Activated naive CD8-positive, alpha-beta T cell treated with anti-CD3 and anti-CD28 coated beads, Interleukin-2, amount 50 U/mL, for 24 hours (primary cell): ENCODE results near the gene HOOK1.
"Not testable (repeated sequence)": the region's sequence is repeated elsewhere in the genome, so short reads cannot be mapped to it uniquely, and the experiment has no call there.

Experiments used
- ATAC-seq: fragments of 150-1000 bp; cut with Tn5 transposase; one replicate; pipeline ENCODE4 v1.10.0; 2021
- DNase-seq: peaks from one replicate; pipeline ENCODE4 v3.0.0; 2021
- H3K27ac Mint-ChIP-seq: one replicate; pipeline ENCODE4 v1.8.0; 2021; ENCODE audit warnings: mild to moderate bottlenecking, mixed read lengths
- H3K27me3 Mint-ChIP-seq: one replicate; pipeline ENCODE4 v1.8.0; 2021; ENCODE audit warnings: mixed read lengths
- H3K36me3 Mint-ChIP-seq: one replicate; pipeline ENCODE4 v1.8.0; 2021; ENCODE audit warnings: low read depth, mixed read lengths
- H3K4me1 Mint-ChIP-seq: one replicate; pipeline ENCODE4 v1.8.0; 2021; ENCODE audit warnings: mixed read lengths
- H3K4me3 Mint-ChIP-seq: one replicate; pipeline ENCODE4 v1.8.0; 2021; ENCODE audit warnings: mild to moderate bottlenecking, moderate library complexity, mixed read lengths
- H3K9me3 Mint-ChIP-seq: one replicate; pipeline ENCODE4 v1.8.0; 2021; ENCODE audit warnings: mixed read lengths

The HOOK1 gene

GRCh38 chr1:59804301-59804700, 10.4 kb upstream of the HOOK1 start:
- no peak overlapping the region for H3K4me3 Mint-ChIP-seq
- no peaks in the 10 kb centered on the region for H3K36me3 Mint-ChIP-seq
- DNase-seq: no peak
- no peaks in the 10 kb centered on the region for H3K9me3 Mint-ChIP-seq
- H3K27ac Mint-ChIP-seq: no peak overlapping the region
- H3K4me1 Mint-ChIP-seq: no peaks in the 10 kb centered on the region
- no peak for ATAC-seq
- H3K27me3 Mint-ChIP-seq: peaks cover 6% of the 10 kb centered on the region

GRCh38 chr1:59805554-59805953, 9.2 kb upstream of the HOOK1 start:
- ATAC-seq (no peak), DNase-seq (no peak)
- no peaks in the 10 kb centered on the region for H3K9me3 Mint-ChIP-seq
- H3K27me3 Mint-ChIP-seq: peaks cover 8% of the 10 kb centered on the region
- H3K36me3 Mint-ChIP-seq: no peaks in the 10 kb centered on the region
- no peak overlapping the region for H3K4me3 Mint-ChIP-seq
- H3K4me1 Mint-ChIP-seq: no peaks in the 10 kb centered on the region
- H3K27ac Mint-ChIP-seq: no peak overlapping the region

GRCh38 chr1:59814180-59814900, 409 bp upstream of the HOOK1 start:
- ATAC-seq (peak; percentile 94), DNase-seq (peak; percentile 77)
- peaks cover 4% of the 10 kb centered on the region for H3K4me1 Mint-ChIP-seq
- peaks cover 8% of the 10 kb centered on the region for H3K27me3 Mint-ChIP-seq
- H3K27ac Mint-ChIP-seq: peak overlapping the region; percentile 78
- no peaks in the 10 kb centered on the region for H3K36me3 Mint-ChIP-seq
- H3K9me3 Mint-ChIP-seq: no peaks in the 10 kb centered on the region
- H3K4me3 Mint-ChIP-seq: peak overlapping the region; percentile 76

GRCh38 chr1:59815892-59816291, 1.1 kb downstream of the HOOK1 start:
- DNase-seq: no peak
- Mint-ChIP-seq H3K36me3 (no peaks in the 10 kb centered on the region), H3K9me3 (no peaks in the 10 kb centered on the region), H3K4me3 (no peak overlapping the region), H3K4me1 (peaks cover 6% of the 10 kb centered on the region), H3K27ac (no peak overlapping the region), H3K27me3 (peaks cover 6% of the 10 kb centered on the region)
- ATAC-seq: no peak

- ATAC-seq: no peak
Observed at GRCh38 chr1:59816318-59816878, 1.6 kb downstream of the HOOK1 start.

GRCh38 chr1:59819566-59820438, 5.1 kb downstream of the HOOK1 start:
- ATAC-seq (no peak), DNase-seq (no peak)
- Mint-ChIP-seq H3K27me3 (no peaks in the 10 kb centered on the region), H3K27ac (no peak overlapping the region), H3K4me1 (peaks cover 2% of the 10 kb centered on the region), H3K4me3 (no peak overlapping the region), H3K9me3 (no peaks in the 10 kb centered on the region), H3K36me3 (peaks cover 1% of the 10 kb centered on the region)

More at GRCh38 chr1:59816318-59816878, 1.6 kb downstream of the HOOK1 start:
- DNase-seq: no peak
- Mint-ChIP-seq H3K9me3 (no peaks in the 10 kb centered on the region), H3K27me3 (peaks cover 3% of the 10 kb centered on the region), H3K27ac (no peak overlapping the region), H3K4me1 (peaks cover 6% of the 10 kb centered on the region), H3K36me3 (no peaks in the 10 kb centered on the region), H3K4me3 (no peak overlapping the region)

- no peak overlapping the region for H3K4me3 Mint-ChIP-seq
- ATAC-seq (no peak), DNase-seq (no peak)
- H3K36me3 Mint-ChIP-seq: peaks cover 11% of the 10 kb centered on the region
- no peaks in the 10 kb centered on the region for H3K4me1 Mint-ChIP-seq
- H3K27ac Mint-ChIP-seq: no peak overlapping the region
- H3K9me3 Mint-ChIP-seq: no peaks in the 10 kb centered on the region
- no peaks in the 10 kb centered on the region for H3K27me3 Mint-ChIP-seq
Observed at GRCh38 chr1:59827055-59827643, 12.4 kb downstream of the HOOK1 start.

- no peak for DNase-seq
- no peak overlapping the region for H3K27ac Mint-ChIP-seq
- H3K27me3 Mint-ChIP-seq: no peaks in the 10 kb centered on the region
- H3K4me1 Mint-ChIP-seq: no peaks in the 10 kb centered on the region
- no peak for ATAC-seq
- no peaks in the 10 kb centered on the region for H3K9me3 Mint-ChIP-seq
- H3K4me3 Mint-ChIP-seq: no peak overlapping the region
- H3K36me3 Mint-ChIP-seq: peaks cover 11% of the 10 kb centered on the region
Observed at GRCh38 chr1:59828160-59828559, 13.4 kb downstream of the HOOK1 start.

- H3K9me3 Mint-ChIP-seq: no peaks in the 10 kb centered on the region
- H3K4me3 Mint-ChIP-seq: no peak overlapping the region
- H3K27me3 Mint-ChIP-seq: no peaks in the 10 kb centered on the region
- H3K36me3 Mint-ChIP-seq: peaks cover 10% of the 10 kb centered on the region
- no peaks in the 10 kb centered on the region for H3K4me1 Mint-ChIP-seq
- H3K27ac Mint-ChIP-seq: no peak overlapping the region
- DNase-seq (no peak), ATAC-seq (no peak)
Observed at GRCh38 chr1:59831529-59831928, 16.8 kb downstream of the HOOK1 start.

GRCh38 chr1:59833022-59833421, 18.3 kb downstream of the HOOK1 start:
- ATAC-seq (no peak), DNase-seq (no peak)
- Mint-ChIP-seq H3K27me3 (no peaks in the 10 kb centered on the region), H3K4me3 (no peak overlapping the region), H3K36me3 (peaks cover 11% of the 10 kb centered on the region), H3K27ac (no peak overlapping the region), H3K4me1 (no peaks in the 10 kb centered on the region), H3K9me3 (no peaks in the 10 kb centered on the region)

- Mint-ChIP-seq H3K27me3 (no peaks in the 10 kb centered on the region), H3K27ac (no peak overlapping the region), H3K4me1 (no peaks in the 10 kb centered on the region), H3K9me3 (no peaks in the 10 kb centered on the region), H3K36me3 (peaks cover 15% of the 10 kb centered on the region), H3K4me3 (no peak overlapping the region)
- ATAC-seq (no peak), DNase-seq (no peak)
Observed at GRCh38 chr1:59833991-59834390, 19.2 kb downstream of the HOOK1 start.

GRCh38 chr1:59837857-59838256, 23.1 kb downstream of the HOOK1 start:
- not testable (repeated sequence) for H3K9me3 Mint-ChIP-seq, DNase-seq, H3K4me3 Mint-ChIP-seq, H3K27ac Mint-ChIP-seq, H3K27me3 Mint-ChIP-seq, ATAC-seq, H3K4me1 Mint-ChIP-seq
- peaks cover 11% of the 10 kb centered on the region for H3K36me3 Mint-ChIP-seq

GRCh38 chr1:59845091-59845490, 30.3 kb downstream of the HOOK1 start:
- DNase-seq (no peak), ATAC-seq (no peak)
- no peak overlapping the region for H3K27ac Mint-ChIP-seq
- H3K27me3 Mint-ChIP-seq: no peaks in the 10 kb centered on the region
- no peaks in the 10 kb centered on the region for H3K4me1 Mint-ChIP-seq
- no peaks in the 10 kb centered on the region for H3K9me3 Mint-ChIP-seq
- H3K4me3 Mint-ChIP-seq: no peak overlapping the region
- peaks cover 5% of the 10 kb centered on the region for H3K36me3 Mint-ChIP-seq

GRCh38 chr1:59846209-59846894, 31.6 kb downstream of the HOOK1 start:
- Mint-ChIP-seq H3K9me3 (no peaks in the 10 kb centered on the region), H3K36me3 (peaks cover 10% of the 10 kb centered on the region), H3K27me3 (no peaks in the 10 kb centered on the region), H3K4me1 (no peaks in the 10 kb centered on the region), H3K4me3 (no peak overlapping the region), H3K27ac (no peak overlapping the region)
- DNase-seq (no peak), ATAC-seq (no peak)
